Gastroesophageal sphincter (tissue), 3 donors: ENCODE measurements around the gene ISG20.

Source experiments
- POLR2AphosphoS5 ChIP-seq: sonication (generic); formaldehyde crosslinking; IDR thresholded peaks from one replicate; pipeline ENCODE4 v1.6.1; 2017; ENCODE audit warnings: antibody characterized with exemption
- TF ChIP-seq, protein P1 (sequence below), 4 experiments: fragments of 200-600 bp in 2 of 4; fragments of 450-650 bp in 2 of 4; sonication (generic) in 1 of 4; IDR thresholded peaks; one replicate each; pipeline ENCODE4 v1.5.1; 2017 to 2019; ENCODE audit warnings: antibody characterized with exemption in 4 of 4, mild to moderate bottlenecking in 2 of 4, moderate library complexity in 2 of 4

GRCh38 chr15:88630141-88630721 is 8.6 kb upstream of the ISG20 start:
- TF ChIP-seq, protein P1, sequence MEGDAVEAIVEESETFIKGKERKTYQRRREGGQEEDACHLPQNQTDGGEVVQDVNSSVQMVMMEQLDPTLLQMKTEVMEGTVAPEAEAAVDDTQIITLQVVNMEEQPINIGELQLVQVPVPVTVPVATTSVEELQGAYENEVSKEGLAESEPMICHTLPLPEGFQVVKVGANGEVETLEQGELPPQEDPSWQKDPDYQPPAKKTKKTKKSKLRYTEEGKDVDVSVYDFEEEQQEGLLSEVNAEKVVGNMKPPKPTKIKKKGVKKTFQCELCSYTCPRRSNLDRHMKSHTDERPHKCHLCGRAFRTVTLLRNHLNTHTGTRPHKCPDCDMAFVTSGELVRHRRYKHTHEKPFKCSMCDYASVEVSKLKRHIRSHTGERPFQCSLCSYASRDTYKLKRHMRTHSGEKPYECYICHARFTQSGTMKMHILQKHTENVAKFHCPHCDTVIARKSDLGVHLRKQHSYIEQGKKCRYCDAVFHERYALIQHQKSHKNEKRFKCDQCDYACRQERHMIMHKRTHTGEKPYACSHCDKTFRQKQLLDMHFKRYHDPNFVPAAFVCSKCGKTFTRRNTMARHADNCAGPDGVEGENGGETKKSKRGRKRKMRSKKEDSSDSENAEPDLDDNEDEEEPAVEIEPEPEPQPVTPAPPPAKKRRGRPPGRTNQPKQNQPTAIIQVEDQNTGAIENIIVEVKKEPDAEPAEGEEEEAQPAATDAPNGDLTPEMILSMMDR (IDR thresholded peaks at IDR 0.05) = no peak
- no peak for TF ChIP-seq POLR2AphosphoS5
